HPDE6-E6E7 (cell line): Measurements from ENCODE around the gene GMEB2.
"Not testable (repeated sequence)": the region's sequence is repeated elsewhere in the genome, so short reads cannot be mapped to it uniquely, and the experiment has no call there.

Source experiments
- DNase-seq: peaks from one replicate; pipeline ENCODE4 v3.0.0; 2011; ENCODE audit warnings: missing footprints; ENCODE audit errors: extremely low spot score

The GMEB2 gene

DNA sequence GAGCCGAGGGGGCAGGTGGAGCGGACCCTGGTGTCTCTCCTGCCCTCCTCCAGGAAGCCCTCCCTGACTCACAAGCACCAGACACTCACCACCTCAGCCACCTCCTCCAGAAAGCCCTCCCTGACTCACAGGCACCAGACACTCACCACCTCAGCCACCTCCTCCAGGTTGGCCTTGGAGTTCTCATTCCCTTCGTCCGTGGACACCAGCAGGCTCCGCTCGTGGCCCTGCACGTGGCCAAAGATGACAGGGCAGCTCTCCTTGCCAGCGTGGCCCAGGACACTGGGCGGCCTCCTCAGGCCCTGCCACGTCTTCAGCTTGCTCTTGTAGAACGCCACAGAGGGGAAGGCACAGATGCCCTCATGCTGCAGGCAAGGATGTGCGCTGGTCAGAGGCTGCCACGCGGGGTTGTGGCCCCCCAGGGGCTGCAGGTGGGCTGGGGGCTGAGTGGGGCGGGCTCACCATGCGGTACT lies 66.5 kb downstream of the GMEB2 start:
- DNase-seq = no peak

DNA sequence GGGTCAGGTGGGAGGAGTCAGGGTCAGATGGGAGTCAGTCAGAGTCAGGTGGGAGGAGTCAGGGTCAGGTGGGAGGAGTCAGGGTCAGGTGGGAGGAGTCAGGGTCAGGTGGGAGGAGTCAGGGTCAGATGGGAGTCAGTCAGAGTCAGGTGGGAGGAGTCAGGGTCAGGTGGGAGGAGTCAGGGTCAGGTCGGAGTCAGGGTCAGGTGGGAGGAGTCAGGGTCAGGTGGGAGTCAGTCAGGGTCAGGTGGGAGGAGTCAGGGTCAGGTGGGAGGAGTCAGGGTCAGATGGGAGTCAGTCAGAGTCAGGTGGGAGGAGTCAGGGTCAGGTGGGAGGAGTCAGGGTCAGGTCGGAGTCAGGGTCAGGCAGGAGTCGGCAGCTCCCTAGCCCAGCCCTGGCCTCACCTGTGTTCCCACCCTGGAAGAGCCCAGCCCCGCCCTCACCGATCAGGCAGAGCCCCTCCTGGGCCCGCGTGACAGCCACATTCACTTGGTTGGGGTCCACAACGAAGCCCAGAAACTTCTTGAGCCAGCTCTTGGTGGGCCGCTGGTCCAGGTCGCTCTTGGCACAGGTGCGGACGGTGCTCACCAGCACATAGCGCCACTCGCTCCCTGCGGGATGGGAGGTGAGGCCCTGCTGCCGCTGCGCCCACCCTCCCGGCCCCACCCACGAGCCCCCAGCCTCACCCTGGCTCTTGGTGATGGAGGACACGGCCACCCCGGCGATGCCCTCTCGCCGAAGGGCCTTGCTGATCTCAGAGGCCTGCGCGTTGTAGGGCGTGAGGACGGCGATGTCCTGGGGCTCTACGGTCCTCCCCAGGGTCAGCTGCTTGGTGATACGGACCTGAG lies 67.2 kb downstream of the GMEB2 start:
- not testable (repeated sequence) for DNase-seq

DNA sequence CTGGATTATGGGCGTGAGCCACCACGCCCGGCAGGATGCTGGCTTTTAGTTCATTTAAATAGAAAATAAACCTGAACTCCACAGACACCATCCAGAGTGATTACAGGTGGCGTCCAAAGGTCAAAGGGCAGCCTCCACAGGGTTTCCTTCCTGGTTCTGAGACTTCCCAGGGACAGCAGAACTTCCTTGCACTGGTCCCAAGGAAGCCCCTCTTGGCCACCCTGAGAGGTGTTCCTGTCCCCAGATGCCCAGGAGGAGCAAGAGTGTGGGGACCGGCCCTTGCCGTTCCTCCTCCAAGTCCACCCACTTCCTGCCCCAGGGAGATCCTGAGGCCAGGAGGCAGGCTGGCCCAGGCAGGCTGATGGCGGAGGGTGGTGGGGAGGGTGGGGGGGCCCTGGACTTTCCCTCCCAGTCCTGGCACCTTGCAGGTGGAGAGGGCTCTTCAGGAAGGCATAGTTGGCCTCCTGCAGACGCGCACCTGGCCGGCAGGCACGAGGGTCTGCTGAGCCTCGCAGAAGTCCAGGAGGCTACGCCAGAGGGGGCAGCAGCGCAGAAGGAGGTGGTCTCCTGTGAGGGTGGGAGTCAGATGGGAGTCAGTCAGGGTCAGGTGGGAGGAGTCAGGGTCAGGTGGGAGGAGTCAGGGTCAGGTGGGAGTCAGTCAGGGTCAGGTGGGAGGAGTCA lies 68.0 kb downstream of the GMEB2 start:
- DNase-seq = no peak

DNA sequence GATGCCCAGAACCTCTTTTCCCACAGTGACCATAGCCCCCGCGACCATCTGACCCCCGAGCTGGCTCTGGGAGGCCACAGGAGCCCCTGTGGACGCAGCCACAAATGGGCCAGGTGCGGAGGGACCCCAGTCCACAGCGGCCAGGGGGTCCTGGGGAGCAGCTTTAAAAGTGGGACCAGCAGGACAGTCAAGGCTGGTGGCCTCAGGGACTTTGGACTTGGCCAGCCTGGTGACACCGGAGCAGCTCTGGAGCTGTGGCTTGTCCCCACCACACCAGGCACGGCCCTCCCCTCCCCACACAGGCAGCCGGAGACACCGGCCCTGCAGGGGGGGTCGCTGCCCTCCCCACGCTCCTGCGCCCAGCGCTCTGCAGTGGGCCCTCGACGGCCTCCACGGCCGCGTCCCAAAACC lies 69.4 kb downstream of the GMEB2 start:
- no peak for DNase-seq

DNA sequence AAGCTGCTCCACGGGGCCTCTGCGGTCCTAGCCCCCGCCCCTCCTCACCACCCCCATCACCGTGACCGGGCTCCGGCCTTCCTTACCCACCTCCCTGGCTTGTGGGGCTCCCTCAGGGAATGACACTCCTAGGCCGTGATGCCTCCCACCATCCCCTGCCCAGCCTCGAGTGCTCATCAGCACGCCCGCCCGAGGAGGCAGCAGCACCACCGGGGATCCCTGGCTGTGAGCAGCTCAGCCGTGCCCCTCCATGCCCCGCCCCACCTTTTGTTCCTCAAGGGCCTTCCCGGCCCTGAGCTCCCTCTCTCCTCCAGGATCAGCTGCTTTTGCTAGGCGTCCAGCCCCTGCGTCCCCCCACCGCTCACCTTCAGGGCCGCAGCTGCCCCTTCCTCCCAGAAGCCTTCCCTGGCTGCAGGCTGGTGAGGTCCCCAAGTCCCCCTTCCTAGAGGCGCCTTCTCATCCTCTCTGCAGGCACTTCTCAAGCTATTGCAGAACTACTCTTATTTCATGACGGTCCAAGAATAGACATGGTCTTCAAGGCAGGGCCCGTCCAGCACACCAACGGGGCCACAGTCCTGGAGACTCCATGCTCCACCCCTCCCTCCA lies 69.9 kb downstream of the GMEB2 start:
- DNase-seq = no peak

DNA sequence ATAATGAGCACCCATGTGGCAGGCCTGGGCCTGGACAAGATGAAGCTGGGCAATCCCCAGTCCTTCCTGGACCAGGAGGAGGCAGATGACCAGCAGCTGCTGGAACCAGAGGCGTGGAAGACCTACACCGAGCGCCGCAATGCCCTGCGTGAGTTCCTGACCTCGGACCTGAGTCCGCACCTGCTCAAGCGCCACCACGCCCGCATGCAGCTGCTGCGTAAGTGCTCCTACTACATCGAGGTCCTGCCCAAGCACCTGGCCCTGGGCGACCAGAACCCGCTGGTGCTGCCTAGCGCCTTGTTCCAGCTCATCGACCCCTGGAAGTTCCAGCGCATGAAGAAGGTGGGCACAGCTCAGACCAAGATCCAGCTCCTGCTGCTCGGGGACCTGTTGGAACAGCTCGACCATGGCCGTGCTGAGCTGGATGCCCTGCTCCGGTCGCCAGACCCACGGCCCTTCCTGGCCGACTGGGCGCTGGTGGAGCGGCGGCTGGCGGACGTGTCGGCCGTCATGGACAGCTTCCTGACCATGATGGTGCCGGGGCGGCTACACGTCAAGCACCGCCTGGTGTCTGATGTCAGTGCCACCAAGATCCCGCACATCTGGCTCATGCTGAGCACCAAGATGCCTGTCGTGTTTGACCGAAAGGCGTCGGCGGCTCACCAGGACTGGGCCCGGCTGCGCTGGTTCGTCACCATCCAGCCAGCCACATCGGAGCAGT lies 71.1 kb downstream of the GMEB2 start:
- no peak for DNase-seq

DNA sequence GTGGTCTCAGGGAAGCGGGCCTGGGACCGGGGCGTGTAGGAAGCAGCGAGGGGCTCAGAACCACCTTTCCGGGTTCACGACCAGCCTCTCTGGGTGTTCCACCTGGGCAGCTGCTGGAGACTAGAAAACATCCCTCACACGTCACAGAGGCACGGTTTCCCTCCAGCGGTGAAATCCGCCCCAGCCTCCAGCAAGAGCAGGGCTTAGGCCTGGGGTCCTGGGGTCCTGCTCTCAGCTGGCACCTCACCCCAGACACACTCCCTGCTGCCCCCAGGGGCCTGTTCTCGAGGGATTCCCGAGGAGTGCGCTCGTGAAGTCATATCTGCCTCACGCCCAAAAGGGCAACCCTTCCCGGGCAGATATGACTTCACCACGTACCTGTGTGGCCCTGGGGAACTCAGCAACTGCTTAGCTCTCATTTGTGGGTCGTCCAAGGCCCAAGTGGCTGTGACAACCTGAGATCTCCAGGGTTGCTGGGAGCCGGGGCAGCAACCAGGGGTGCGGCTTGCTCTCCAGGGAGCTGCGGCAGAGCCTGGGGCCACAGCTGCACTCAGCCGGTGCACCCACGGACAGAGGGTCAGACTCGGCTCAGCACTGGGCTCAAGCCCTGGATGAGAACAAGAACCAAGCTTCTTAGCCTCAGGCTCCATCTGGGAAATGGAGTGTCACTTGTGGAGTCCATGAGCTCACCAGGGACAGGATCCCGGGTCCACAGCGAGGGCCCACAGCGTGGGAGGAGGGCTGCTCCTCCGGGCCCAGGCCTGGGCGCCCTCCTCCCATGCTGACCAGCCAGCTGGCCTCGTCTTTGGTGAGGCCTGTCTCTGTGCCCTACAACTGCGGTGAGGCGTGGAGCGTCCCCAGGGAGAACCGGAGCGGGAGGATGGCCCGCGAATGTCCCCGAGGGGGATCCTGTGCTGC lies 72.3 kb downstream of the GMEB2 start:
- no peak for DNase-seq

DNA sequence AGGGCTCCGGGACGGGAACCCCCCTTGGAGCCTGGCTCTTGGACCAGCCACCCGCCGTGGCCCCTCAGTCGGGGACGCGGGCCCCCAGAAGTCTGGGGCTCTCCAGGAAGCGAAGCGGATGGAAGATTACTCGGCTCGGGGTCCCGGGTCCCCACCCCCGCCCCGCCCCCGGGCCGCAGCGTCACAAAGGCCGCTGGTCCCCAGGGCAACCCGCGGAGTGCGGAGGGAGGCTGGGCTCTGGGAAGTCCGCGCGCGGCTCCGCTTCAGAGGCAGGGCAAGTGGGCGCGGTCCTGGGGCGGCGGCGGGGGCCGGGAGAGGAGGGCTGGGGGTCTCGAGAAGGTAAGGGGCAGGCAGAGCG lies 73.0 kb downstream of the GMEB2 start, which contains the start of gene FNDC11:
Gene FNDC11, plus strand, starts transcription at position 227 of the 358 bp plus-strand sequence. CDS start 1,505 bp downstream, outside the sequence.
- no peak for DNase-seq

DNA sequence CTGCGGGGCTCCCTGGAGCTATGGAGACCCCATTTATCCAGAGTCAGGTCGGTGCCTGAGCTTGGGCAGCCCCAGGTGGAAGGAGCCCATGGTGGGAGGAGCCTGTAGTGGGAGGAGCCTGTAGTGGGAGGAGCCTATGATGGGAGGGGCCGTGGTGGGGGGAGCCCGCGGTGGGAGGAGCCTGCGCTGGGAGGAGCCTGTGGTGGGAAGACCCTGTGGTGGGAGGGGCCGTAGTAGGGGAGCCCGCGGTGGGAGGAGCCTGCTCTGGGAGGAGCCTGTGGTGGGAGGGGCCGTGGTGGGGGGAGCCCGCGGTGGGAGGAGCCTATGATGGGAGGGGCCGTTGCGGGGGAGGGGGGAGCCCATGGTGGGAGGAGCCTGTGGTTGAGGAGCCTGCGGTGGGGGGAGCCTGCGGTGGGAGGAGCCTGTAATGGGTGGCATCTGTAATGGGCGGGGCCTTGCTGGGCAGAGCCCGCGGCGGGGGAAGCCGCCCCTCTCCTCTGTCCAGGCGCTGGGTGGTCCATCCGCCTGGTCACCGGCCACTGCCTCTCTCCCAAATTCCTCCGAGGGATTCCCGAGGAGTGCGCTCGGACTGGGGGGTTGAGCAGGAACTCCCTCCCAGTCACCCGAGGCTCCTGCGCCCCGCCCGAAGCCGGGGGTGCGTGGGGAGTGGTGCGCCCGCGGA lies 73.5 kb downstream of the GMEB2 start:
- DNase-seq = peak; percentile 88

DNA sequence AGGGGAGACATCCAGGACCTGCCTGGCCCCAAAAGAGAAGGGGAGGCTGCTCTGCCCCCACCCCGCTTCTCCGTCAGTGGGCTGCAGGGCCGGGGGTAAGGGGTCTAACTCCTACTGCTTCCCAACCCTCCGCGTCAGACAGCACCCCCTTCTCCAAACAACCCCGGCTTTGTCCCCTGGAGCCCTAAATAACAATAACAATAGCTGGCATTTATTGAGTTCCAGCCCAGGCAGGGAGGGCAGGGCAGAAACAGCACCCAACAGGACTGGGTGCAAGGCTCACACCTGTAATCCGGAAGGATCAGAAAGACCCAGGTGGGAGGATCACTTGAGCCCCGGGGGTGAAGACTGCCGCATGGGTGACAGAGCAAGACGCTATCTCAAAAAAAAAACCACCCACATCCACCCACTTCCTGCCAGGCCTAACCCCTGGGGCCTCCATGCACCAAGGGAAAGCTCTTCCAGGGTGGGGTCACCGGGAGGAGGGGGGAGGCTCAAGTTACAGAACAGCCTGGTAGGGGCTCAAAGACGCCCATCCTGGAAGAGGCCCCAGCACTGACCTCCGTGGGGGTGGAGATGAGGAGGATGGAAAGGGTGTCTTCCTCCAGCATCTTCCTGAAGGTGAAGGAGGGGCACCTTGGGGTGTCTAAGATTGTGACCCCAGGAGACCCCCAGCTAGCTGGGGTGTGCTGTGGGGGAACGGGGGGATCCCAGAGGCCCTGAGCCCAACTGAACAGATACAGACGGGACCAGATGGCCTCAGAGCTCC lies 74.2 kb downstream of the GMEB2 start:
- DNase-seq = no peak

DNA sequence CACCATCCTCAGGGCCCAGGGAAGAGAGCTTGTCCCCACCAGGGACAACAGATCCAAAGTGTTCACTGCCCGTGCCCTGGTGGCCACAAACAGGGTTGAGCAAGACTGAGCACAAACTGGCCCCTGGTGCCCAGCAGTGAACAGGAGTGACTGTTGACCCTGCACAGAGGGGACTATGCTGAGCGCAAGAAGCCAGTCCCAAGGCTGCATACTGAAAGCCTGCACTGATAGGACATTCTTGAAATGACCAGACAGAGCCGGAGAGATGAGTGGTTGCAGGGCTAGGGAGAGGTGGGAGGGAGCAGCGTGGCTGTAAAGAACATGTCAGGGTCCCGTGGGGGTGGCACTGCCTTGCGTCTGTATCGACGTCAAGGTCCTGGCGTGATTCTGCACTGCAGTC lies 75.8 kb downstream of the GMEB2 start:
- no peak for DNase-seq

DNA sequence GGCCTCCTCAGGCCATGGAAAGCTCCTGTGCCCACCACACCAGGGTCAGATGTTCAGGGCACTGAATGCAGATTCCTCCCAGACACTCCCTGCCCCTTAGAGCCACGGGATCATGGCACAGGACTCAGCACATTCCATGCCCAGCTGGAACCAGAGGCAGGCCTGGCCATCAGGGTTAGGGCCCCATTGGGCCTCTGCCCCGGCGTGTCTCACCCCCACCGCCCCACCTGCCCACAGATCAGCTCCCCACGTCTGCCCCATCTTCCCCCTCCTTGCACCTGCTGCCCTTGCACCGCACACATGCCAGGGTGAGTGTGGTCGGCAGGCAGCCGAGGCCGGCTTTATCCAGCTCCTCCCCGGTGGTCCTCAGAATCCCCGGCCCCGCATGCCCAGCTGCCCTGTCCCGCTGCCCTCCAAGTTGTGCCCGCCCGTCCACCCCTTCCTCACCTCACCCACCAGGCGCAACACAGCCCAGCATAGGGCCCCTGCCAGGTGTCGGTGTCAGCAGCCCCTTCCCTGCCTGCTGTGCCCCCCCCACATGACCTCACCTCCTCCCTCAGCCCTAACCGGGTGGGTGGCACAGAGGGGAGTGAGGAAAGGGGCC lies 77.1 kb downstream of the GMEB2 start:
- DNase-seq = no peak

DNA sequence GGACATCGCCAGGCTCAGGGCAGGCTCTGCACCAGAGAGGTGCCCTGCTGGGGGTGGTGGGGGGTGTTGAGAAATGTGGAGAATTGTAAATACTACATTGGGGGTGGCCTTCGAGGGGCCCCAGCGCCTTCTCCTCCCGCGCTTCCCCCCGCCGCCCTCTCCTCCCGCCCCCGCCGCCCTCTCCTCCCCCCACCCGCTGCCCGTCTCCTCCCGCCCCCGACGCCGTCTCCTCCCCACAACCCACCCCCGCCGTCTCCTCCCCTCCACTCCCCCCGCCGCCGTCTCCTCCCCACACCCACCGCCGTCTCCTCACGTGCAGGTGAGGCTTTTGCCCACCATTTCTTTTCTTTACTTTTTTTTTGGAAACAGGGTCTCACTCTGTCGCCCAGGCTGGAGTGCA lies 77.9 kb downstream of the GMEB2 start:
- DNase-seq = no peak

DNA sequence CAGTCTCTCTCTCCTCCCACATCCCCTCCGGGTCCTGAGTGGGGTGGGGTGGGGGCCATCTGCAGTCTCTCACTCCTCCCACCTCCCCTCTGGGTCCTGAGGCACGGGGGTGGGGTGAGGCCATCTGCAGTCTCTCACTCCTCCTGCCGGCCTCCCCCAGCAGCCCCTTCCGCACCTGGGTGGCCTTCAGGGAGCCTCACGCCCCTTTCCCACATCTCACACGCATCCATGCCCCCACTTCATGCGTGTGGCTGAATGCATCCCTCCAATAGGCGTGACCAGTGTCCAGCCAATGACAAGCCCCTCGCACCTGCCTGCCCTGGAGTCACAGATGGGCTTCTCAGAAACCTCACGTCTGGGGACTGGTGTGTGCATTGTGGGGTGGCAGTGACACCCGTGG lies 78.4 kb downstream of the GMEB2 start:
- DNase-seq = no peak

DNA sequence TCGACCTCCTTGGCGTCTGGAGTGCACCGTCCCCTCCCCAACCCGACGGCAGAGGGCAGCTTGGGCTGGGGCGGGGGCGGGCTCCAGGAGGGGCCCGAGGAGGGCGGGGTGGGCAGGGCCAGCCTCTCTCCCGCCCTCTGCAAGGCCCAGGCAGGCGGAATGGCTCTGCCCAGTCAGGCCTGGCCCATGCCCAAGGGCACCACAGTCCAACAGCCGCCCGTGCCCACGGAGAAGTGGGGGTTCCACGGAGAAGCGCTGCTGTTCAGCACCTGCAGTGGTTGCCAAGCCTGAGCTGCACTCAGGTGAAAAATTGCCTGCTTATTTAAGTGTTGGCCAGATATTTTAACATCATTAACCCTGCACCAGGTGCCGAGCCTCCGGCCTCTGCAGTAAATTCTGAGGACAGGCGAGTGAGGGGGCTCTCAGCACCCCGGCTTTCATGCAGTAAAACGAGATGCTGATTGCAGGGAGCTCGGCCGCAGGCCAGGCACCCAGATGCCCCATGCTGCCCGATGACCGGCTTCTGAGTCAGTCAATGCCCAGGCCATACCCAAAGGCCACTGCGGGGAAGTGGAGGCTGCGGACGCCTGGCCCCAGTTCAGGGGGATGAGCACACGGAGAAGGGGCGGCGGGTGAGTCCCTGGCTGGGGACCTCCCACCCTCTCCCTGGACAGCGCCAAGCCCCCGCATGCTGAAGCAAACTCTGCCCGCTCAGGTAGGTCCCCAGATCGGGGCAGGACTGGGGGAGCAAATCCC lies 79.0 kb downstream of the GMEB2 start, which contains the start of gene SRMS:
Gene SRMS, minus strand, starts transcription at position 25 of the 756 bp plus-strand sequence. CDS start 286 bp downstream, outside the sequence.
- DNase-seq = no peak

DNA sequence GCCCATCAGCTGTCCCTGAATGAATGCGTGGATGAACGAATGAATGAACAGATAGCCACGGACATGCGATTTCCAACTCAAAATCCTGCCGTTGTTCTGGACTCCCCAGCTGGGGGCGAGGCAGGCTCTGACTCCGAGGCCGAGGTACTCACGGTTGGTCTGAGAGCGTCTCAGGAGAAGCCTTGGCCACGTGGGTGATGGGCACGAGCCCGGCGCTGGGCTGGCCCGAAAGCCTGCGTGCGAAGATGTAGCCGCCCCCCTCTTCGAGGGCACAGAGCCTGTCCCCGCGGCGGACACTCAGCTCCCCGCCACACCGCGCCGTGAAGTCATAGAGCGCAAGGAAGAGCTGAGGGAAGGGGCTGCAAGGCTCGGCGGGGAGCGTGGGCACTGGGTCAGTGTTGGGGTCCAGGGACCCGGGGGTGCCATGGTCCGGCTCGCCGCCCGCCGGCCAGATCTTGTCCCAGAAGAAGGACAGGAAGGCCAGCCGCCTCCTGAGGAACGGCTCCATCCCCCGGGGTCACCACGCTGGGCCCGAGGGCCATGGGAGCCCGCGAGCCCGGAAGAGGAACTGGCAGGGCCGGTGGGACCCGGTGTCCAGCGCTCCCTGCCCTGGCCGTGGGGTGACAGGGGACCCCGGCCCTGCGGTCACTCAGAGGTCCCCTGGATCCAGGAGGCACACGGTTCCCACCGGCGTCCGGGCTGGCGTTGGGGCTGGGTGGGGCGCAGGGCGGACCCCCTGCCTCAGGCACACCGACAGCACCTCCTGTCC lies 79.8 kb downstream of the GMEB2 start:
- no peak for DNase-seq

DNA sequence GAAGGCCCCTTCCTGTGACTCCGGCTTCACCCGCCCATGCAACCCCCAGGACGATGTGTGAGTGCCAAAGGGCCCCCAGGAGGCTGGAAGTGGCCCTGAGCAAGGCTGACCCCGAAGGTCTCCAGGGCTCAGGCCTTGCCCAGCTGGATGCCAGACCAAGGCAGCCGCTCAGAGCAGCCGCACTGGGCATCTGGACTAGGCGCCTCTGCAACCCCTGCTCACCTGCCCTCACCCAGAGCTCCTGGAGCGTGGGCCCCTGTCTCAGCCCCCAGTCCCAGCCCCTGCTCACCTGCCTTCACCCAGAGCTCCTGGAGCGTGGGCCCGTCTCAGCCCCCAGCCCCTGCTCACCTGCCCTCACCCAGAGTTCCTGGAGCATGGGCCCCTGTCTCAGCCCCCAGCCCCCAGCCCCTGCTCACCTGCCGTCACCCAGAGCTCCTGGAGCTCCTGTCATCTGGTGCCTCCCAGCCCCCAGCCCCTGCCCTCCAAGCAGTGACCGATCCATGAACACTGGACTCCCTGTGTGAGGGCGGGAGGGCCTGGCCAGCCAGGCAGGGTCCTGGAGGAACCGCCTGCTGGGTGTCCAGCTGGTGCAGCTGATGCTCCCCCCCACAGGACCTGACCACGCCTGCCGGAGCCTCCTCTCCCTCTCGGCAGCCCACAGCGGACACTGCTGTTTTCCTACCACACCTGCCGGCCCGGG lies 80.5 kb downstream of the GMEB2 start:
- DNase-seq = no peak
